HG03103 (cell line): Measurements from ENCODE around the gene TCF7L2.

ENCODE experiments used
- ATAC-seq: cut with Tn5 transposase; IDR thresholded peaks from one replicate; pipeline ENCODE4 v1.9.1; 2021; ENCODE audit warnings: low read depth; ENCODE audit not compliant: unreplicated experiment

Gene TCF7L2

GRCh38 chr10:112945811-112946210 lies 4.2 kb upstream of the TCF7L2 start:
- no peak for ATAC-seq

DNA sequence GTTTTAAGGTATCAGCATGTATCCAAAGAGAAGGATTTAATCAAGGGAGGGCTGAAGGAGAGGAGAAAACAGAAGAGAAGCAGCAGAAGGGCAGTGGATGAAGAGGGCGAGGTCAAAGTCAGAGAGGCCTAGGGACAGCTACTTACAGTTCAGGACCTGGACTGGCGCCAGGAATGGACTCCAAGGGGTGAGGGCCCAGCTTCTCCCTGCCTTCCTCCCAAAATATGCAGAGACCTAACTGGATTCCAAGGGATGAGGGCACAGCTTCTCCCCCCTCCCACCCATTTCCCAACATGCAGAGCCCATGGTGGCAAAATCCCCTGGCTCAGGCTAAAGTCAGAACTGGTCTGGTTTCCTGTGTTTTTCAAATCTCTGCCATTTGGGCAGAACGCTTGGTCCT lies 3.4 kb upstream of the TCF7L2 start:
- no peak for ATAC-seq

DNA sequence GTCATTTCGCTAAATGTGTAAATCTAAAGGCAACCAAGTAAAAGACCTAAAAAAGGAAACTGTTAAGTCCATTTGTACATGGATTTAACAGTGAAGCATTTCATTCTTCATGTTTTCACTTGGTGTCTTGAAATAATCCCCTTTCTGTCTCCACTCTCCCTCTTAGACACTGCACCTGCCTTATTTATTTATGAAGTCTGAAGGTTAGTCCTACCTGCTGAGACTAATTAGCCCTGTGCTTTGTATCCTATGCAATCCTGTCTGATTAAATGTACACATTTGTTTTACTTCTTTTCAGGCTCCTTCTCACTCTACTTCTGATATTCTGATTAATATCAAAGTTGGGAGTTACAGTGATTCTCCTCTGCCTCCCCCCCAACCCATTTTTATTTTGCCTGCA lies 1.9 kb upstream of the TCF7L2 start:
- ATAC-seq = no peak

DNA sequence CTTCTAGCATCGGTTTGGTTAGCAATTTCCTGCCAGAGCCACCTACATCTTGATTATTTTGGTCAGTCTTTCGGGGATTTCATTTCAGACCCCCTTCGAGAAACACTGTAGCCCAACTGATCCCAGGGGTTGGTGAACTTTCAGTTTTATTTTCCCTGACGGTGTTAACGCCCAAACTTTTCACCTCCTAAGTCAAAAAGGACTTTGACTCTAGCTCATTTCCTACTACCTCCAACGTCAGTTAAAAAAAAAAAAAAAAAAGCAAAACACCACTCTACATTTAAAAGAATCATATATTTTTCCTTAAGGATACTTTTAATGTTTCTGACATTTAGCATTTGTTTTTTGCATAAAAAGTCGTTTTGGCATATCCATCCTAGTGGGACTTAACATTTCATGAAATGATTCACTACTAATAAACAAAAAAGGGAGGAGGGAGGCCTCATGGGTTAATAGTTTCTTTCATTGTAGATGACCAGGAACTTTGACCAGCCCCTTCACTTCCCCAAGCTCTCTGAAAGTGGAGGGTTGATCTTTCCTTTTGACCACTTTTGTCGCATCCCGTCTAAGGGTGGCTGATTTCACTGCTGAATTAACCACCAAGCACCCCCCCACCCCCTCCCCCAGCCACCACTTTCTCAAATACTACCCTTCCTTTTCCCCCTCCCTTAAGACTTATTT lies 764 bp upstream of the TCF7L2 start:
- ATAC-seq = no peak

DNA sequence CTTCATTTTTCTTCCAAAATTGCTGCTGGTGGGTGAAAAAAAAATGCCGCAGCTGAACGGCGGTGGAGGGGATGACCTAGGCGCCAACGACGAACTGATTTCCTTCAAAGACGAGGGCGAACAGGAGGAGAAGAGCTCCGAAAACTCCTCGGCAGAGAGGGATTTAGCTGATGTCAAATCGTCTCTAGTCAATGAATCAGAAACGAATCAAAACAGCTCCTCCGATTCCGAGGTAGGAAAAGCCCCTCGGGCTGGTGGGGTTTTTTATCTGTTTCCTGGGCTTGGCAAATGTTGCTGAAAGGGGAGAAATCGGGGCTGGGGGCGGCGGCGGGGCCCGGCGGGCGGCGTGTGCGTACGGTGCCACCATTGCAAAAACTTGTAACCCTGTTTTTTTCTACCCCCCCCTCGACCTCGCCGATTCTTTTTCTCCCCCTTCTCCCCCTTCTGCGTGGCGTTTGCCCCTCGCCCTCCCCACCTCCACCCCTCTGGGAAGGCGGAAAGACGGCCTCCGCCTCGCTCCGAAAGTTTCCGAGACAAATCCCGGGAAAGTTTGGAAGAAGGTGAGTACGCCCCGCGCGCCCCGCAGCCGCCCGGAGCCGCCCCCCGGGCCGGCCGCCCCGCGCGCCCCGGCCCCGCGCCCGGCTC lies 789 bp downstream of the TCF7L2 start:
- no peak for ATAC-seq

- ATAC-seq = no peak
Observed at GRCh38 chr10:112951359-112952281, 1.6 kb downstream of the TCF7L2 start.

DNA sequence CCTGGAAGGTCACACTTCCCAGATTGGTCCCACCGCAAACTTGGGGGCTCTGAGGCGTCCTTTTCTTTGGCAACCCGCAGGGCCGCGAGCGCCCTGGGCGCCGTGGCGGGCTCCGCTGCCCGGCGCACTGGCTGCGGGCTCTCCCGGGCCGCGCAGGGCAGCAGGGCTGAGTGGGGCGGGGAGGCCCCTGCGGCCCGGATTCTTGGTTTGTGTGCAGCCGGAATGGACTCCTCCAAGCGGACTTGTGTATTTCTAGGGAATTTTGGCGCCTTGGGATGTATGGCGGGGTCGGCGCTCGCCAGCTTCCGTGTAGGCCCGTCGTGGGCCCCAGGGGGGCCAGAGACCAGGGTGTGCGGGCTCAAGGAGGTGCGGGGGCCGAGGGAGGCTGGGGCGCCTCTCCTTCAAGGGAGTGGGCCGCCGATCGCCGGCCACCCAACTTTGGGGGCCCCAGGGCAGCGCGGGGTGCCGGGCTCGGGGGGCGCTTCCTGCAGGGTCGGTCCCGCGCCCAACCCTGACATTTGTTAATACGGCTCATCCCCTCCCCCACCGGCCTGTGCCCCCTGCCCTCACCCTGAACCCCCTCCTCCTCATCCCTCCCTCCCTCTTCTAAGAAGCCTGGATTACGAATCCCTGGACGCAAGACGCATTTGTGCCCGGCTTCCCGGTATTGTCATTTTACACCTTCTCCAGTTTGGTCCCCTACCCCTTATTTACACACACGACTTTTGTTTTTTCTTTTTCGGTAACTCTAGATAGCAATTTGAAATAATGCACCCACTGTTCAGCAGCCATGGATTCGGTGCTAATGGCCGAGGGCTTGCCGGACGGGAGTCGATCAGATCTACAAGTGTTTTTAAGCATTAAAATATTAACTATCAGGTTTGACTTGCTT lies 2.5 kb downstream of the TCF7L2 start:
- ATAC-seq = no peak

GRCh38 chr10:112953174-112954159 lies 3.4 kb downstream of the TCF7L2 start:
- no peak for ATAC-seq

DNA sequence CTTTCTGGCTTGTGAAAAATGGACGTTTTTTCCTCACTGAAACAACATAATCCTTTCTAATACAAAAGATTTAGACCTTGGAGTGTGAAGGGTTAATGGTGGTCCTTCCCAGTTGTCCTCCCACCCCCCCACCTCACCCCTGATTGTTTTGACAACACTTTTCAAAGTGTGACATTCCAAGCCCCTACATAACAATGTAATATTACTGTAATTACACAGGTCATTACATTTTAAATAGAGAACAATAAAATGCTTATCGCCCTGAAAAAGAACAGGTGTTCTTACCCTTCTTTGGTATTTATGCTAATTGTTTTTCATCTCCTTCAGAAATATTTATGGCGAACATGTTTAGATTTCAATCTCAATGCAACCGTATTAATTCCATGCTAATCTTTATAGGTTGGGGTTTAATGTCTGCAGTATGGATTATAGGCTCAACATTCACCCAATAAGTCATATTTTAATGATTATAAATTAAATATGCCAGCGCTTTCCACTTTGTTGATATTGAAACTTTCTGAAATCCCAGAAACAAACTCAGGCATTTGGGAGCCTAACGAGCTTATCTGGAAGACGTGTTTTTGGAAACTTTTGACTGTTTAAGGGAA lies 5.0 kb downstream of the TCF7L2 start:
- no peak for ATAC-seq

DNA sequence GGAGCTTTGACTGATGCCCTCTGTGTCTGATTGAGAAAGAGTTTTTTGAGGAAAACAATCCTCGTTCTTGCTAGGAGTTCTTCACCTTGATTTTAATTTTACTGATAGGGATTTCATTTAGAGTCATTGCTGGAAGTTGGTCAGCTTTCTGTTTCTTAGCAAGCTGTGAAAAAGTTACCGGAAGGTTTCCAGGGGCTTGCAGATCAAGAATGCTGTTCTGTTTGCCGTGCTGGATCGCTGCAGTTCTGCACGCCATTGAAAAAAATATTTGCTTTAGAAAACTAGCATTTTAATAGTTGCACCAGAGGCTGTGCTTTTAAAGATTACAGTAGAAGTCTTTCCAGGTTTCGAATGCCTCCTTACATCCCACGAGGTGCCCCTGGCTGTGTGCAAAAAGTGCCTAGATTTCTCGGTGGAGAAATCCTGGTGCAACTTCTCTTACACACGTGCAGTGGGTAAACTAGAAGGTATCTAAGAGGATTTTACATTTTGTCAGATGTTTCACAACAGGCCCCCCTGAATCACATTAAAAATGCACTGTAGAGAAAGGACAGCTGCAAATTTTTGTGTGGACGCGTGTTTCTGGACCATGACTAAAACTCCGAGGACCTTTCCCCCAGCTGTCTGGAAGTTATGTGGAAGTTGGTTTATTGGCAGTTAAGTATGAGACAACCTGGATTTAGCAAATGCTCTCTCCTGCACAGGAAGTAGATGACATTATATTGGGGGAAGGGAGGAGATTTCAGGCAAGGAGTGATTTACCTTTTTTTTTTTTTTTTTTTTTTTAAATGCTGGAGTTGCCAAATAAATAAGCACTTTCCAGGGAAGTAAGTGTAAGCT lies 5.8 kb downstream of the TCF7L2 start:
- no peak for ATAC-seq

DNA sequence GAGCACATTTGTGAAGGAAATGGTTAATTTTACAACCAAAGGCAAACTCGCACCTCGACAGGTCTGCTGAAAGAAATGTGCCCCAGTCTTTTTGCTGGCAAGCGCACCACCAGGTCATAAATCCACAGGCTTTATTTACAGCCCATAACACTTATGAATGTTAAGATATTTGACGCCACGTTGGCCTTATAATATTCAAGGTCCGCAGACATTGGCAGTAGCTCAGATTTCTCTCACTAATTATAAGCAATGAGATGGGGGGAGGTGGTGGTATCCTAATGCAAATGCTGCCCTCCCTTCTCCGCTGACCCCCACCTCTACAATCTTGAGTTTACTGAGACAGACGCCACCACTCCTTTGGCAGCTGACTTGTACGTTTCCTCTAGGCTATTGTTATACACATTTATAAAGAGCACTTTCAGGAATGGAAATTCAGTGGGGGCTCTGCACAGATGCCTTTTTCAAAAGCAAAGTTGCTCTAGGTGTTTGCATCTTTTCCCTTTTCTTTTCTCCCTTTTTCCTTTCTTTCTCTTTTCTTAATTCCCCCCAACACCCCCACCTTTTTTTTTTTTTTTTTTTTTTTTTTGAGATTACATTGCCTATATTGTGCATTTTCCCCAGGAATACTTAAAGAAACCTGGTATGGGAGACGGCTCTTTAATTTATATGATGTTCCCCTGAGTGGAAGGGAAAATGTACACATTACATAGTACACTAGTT lies 6.7 kb downstream of the TCF7L2 start:
- no peak for ATAC-seq

GRCh38 chr10:112957640-112958092 lies 7.6 kb downstream of the TCF7L2 start:
- no peak for ATAC-seq

GRCh38 chr10:112958275-112958995 lies 8.4 kb downstream of the TCF7L2 start:
- ATAC-seq = no peak

DNA sequence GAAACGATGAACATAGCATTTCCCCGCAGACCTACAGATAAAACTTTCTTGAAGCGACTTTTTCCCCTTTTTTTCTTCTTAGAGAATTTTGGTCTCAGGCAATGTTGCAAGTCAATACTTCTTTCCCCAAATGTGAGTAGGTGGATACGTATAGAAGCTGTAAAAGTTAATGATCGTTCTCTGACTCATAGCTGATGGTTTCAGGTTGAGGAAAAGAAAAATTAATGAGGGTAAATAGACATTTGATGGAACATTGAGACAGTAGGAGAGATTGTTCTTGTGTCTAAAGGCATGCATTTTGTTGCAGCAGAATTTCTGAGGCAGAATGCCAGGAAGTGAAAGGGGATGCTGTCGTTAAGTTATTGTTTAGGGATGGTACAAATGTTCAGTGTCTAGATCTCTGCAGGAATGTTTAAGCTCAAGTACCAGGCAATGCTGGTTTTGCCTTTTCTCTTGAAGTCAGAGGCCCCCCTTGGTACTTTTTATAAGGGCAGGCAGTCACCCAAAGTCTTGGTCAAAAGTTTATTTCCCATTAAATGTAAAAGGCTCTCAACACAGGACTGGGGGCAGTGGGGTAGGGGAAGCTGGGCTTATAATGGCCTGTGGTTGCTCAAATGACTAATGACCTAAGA lies 9.3 kb downstream of the TCF7L2 start:
- ATAC-seq = no peak

GRCh38 chr10:112960151-112960681 lies 10.2 kb downstream of the TCF7L2 start:
- ATAC-seq = no peak

DNA sequence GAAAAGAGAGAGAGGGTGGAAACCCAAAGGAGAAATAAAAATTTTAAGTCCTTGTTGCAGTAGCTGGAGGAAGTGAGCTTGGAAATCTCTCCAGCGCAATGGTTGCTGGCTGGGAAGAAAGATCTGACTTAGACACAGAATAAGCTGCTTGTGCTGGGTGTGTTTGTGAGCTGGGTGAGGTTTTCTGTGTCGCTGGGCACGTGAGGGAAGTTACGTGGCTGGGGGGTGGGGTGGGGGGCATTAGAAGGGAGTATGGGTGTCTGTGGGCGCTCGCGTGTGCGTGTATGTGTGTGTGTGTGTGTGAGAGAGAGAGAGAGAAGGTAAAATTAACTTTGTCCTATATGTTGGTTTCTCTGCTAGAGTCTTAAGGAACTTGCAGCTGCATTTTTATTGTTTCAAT lies 11.6 kb downstream of the TCF7L2 start:
- ATAC-seq = no peak
